T47D (cell line): ENCODE data around the gene PRICKLE4.

Experiments
- DNase-seq, 2 experiments: peaks; one replicate each; pipeline versions ENCODE4 v3.0.0 to v3.0.0-alpha.2; 2011 to 2012; ENCODE audit warnings: low read depth in 1 of 2, low spot score in 1 of 2
- JUND ChIP-seq: IDR thresholded peaks from 2 replicates; pipeline ENCODE4 v1.6.1; 2012; ENCODE audit warnings: low read depth
- in situ Hi-C: cut with HindIII; loops from 2 replicates; pipeline ENCODE4 v1.10.0; 2016; ENCODE audit warnings: low sequenced_read_pairs, low pct_unique_long_range_greater_than_20kb

PRICKLE4 gene

DNA sequence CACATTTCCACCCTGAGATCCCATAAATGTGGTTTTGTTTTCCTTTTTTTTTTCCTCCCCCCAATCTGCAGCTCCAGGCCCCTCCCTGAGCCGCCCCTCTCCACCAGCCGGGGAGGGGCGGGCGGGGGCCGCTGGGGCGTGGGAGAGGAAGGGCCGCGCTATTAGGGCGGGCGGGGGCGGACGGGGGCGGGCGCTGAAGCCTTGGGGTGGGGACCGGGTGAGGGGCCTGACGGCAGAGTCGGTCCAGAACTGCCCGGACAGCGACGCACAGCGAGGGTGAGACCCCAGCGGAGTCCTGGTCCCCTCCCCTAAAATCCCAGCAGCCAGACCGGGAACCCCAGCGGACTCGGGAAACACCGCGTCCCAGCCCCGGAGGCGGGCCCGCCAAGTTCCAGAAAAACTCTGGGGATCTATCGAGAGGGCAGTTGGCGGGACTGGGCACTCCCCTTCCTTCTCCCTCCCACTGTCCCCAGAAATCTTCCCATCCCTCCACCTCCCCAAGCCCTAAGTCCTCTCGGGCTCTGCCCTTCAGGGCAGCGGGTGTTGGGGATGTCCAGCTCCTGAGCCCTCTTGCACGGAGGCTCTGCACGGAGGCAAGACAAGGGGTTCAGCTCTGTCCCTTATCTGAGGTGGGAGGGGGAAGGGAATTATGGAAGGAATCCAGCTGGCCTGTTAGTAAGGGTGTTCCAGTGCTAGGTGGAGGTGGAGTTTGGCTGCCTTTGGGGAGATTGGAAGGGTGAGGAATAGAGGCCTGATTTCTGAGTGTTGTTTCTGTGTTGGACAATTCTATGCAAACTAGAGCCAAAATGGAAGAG, at the start of gene PRICKLE4:
PRICKLE4 (plus strand) TSS at position 232 of the 815 bp plus-strand sequence. CDS start 2,692 bp downstream, outside the sequence.
- no peak for TF ChIP-seq JUND
- DNase-seq, result peak in 1 of 2 experiments; percentile 45
- in situ Hi-C loops, result loop anchor here (25.0 kb wide), 1 partner anchor 257 kb away; no protein-coding TSS in a partner anchor

- no peak for DNase-seq
- TF ChIP-seq JUND, result no peak
- in situ Hi-C loops, result no loop called here
These were observed 49.0 kb upstream of the PRICKLE4 start for GRCh38 chr6:41731561-41732086.

DNA sequence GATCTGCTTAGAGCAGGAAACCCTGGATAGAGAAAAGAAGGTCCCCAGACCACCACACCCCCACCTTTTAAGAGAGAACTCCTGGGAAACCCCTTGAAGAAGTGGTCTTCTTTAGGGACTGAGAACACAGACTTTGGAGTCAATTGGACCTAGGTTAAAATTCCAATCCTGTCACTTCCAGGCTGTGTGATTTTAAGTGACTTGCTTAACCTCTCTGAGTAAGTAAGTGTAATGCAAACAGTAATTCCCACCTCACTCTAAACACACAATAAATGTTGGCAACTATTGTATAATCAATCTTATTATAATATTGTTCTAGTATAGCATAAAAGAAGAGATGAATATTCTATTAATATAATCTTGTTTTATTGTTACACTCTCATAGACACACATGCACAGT, 48.4 kb upstream of the PRICKLE4 start:
- TF ChIP-seq JUND, result no peak
- in situ Hi-C loops, result no loop called here
- DNase-seq, result no peak

DNA sequence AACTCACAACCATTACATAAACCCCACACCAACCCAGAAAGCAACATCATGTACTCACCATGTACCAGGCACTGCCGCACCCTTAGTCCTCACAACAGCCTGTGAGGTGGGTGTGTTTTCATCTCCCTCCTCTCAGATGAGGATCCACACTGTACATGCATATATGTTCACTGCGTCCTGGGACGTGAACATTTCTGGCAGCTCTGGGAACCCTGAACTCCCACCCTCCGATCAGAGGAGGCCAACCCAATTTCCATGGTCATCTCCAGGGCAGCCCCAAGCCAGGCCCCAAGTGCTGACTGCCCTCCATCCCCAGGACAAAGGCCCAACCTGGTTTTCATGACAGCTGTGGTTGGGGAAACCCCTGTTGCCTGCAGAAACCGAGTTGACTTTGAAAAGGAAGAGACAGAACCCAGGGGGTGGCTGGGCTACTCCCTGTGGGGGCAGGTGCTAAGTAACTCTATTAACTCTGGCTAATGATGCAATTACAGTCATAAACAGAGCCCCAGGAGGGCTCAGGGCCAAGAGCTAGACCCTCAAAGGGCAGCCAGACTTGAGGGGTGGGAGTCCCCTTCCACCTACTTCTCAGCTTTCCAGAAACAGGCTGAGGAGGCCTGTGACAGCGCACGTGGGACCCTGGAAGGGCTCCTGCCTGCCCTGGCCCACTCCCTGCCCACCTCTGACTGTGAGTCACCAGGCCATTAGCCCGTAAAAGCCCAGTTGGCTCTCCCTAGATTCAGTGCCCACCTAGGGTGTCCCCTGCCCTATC, 47.8 kb upstream of the PRICKLE4 start:
- in situ Hi-C loops, result no loop called here
- TF ChIP-seq JUND, result no peak

DNA sequence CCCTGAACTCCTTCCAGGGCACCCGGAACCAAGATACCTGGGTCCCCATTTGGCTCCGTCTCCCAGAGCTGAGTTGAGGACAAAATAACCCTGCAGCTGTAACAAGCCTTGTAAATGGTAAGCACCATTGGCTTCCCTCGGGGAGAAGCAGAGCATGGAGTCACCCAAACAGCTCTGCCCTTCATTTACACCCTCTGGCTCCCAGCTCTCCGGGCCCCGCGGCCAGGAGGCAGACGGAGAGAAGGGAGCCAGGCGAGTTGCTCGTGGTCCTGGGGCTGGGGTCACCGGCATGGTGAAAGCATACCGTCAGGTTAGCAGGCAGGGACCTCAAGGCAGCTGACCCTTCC, 47.2 kb upstream of the PRICKLE4 start:
- in situ Hi-C loops, result no loop called here
- no peak for DNase-seq

More for the DNA sequence above, 47.8 kb upstream of the PRICKLE4 start:
- DNase-seq, result no peak

DNA sequence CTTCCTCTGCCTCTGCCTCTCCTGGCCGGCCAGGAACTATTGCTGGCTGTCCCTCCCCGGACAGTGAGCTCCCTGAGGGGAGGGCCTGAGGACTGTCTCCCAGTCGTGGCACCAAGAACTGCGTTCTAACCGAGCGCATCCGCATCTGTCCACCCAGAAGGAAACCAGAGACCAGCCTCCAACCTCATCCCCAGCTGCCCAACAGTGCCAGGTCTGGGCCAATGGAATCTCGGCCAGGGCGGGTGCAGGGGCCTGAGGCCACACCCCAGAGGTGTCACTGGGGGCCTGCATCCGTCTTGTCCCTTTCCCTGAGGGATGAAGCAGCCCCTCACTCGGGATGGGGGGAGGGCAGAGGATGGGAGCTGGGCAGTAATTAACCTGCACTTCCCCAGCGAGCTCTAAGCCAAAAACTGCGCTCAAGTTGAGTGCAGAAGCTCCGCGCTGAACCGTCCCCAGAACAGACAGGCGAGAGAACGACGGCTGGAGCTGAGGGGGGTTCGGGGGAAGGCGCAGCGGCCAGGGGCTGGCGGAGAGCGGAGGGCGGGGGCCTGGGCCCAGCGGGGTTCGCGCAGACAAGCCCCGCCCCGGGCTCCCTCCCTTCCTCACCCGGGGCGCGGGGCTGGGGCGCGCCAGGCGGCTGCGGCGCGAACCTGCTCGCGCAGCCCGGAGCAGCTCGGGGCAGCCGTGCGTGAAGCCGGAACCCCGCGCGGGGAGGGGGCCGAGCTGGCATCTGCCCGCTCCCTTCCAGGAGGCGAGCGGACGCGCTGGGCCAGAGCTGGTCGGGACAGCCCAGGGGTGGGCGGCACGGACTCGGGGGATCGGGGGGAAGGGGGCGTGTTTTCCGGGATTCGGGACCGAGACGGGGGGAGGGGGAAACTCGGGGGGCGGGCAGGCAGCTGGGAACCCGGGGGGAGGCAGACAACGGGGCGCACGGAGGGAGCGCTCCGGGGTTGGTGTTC, 46.6 kb upstream of the PRICKLE4 start:
- peak; percentile 79 to 82 for DNase-seq
- TF ChIP-seq JUND, result no peak
- in situ Hi-C loops, result no loop called here

More for the DNA sequence above, 47.2 kb upstream of the PRICKLE4 start:
- TF ChIP-seq JUND, result no peak

- no peak for TF ChIP-seq JUND
- in situ Hi-C loops, result no loop called here
- peak; percentile 59 to 78 for DNase-seq
These were observed 45.7 kb upstream of the PRICKLE4 start for GRCh38 chr6:41734666-41735426.

DNA sequence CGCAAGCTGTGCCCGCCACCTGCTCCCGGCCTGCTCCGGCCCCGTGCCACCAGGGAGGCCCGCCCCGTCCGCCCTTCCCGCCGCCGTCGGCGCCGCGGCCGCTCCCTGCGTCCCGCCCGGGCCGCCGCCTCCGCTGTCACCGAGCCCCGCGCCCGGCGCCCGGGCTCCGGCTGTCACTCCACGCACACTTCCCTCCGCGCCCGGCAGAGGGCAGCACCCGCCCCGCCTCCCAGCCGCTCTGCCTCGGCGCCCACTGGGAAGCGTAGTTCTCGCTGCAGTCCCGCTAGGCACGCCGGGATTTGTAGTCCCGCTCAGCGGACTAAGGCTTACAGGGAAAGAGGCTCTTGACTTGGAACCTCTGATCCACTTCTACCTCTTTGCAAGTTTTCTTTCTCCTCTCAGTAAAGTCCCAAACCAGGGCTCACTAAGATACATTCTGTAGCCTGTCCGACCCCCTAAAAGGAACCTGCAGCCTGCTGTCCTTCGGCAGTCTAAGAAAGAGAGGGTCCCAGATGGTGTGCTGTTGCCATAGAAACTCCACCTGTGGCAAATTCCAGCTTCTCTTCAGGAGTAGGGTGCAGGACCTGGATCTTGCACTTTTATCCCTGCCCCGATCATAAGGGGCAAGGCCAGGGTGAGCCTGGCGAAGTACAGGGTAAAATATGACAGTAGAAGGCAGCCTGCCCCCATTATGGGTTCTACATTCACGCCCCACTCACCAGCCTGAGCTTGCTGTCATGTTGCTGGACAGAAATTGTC, 45.0 kb upstream of the PRICKLE4 start, which contains the start of gene TFEB:
TFEB (minus strand) TSS at position 182 of the 759 bp plus-strand sequence. CDS start 44,395 bp downstream, outside the sequence.
- in situ Hi-C loops, result no loop called here
- peak; percentile 93 to 94 for DNase-seq
- no peak for TF ChIP-seq JUND

DNA sequence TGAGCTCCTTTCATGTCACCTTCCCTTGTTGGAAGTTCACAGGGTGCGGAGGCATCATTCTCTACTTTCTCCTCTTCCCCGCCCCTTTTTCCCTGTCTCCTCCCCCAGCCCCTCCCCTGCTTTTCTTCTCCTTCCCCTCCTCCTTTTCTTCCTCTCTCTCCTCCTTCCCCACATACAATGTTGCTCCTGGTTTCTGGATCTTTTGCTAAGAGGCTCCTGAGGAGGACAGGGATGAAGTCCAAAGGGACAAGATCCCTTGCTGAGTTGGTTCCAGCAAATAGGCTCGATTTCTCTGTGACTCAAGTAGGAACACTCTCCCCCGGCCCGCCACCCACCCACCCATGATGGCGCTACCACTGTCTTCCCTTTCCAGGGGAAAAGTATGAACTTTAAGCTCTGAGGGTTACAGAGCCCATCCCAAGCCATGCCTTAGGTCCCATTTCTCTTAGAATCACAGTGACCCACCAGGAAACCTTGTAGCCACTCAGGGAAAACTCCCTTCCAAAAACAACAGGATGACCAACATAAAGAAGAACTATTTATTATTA, 44.3 kb upstream of the PRICKLE4 start:
- DNase-seq, result peak in 1 of 2 experiments; percentile 63
- in situ Hi-C loops, result no loop called here
- no peak for TF ChIP-seq JUND

- in situ Hi-C loops, result no loop called here
- DNase-seq, result no peak
- TF ChIP-seq JUND, result no peak
These were observed 43.6 kb upstream of the PRICKLE4 start for GRCh38 chr6:41736800-41737555.
